DND-41 (cell line): Measurements from ENCODE around the gene NDUFB7.

ENCODE experiments used
- CTCF ChIP-seq: IDR thresholded peaks from 2 replicates; pipeline ENCODE4 v1.5.1; 2012; ENCODE audit warnings: borderline replicate concordance, low read length, moderate library complexity, mild to moderate bottlenecking; ENCODE audit not compliant: poor library complexity, severe bottlenecking; ENCODE audit errors: extremely low read depth
- EZH2 ChIP-seq: IDR thresholded peaks from 3 replicates; pipeline ENCODE4 v1.6.1; 2012; ENCODE audit warnings: borderline replicate concordance, low read depth, mild to moderate bottlenecking, moderate library complexity, low read length, inconsistent platforms; ENCODE audit not compliant: severe bottlenecking

GRCh38 chr19:14575428-14575980, 3.6 kb upstream of the NDUFB7 start:
- TF ChIP-seq CTCF, result no peak
- no peak for TF ChIP-seq EZH2
